ENCODE data around the gene ST6GALNAC3. TPM values are rescaled to one million over a fixed set of nuclear protein-coding genes. Genes with fewer than 3 reads are reported as not detected.
A peak's percentile ranks its signal among the peaks of the same experiment; 100 is the strongest.

The ST6GALNAC3 gene
- polyA plus RNA-seq (2011; rRNA removed) (0.05 and 0.06 TPM in 2 replicates), polyA minus RNA-seq (2011; rRNA and poly(A)+ RNA removed) (0.52 TPM in 1 of 2 replicates, not detected in the other)

GRCh38 chr1:76074321-76075187 lies at the start of gene ST6GALNAC3:
Gene ST6GALNAC3, plus strand, starts transcription at chr1:76074746.
- Histone ChIP-seq H3K4me3 (ENCODE audit: low read depth, low read length) (peak within 1 kb of the TSS; percentile 48), H3K36me3 (ENCODE audit: control insufficient read depth, insufficient read depth, low read length) (no peaks in the 10 kb centered on the region), H3K27me3 (ENCODE audit: control insufficient read depth, insufficient read depth, low read length) (no peaks in the 10 kb centered on the region)
- ChIA-PET CTCF (no interaction called here), POLR2A (no interaction called here)
- TF ChIP-seq CTCF (IDR thresholded peaks at IDR 0.05; ENCODE audit: insufficient read depth, low read depth, low read length) = no peak
- no peak for DNase-seq (ENCODE audit: low read depth)

GRCh38 chr1:76027341-76027740 lies 47.2 kb upstream of the ST6GALNAC3 start:
- DNase-seq (ENCODE audit: low read depth) = no peak
- POLR2A ChIA-PET = no interaction called here
- no peaks in the 10 kb centered on the region for H3K27me3 ChIP-seq (ENCODE audit: control insufficient read depth, insufficient read depth, low read length)
- CTCF ChIA-PET = no interaction called here
- no peaks in the 10 kb centered on the region for H3K36me3 ChIP-seq (ENCODE audit: control insufficient read depth, insufficient read depth, low read length)
- no peak for TF ChIP-seq CTCF (IDR thresholded peaks at IDR 0.05; ENCODE audit: insufficient read depth, low read depth, low read length)
- no peak overlapping the region for H3K4me3 ChIP-seq (ENCODE audit: low read depth, low read length)

GRCh38 chr1:76029331-76029730 lies 45.2 kb upstream of the ST6GALNAC3 start:
- H3K27me3 ChIP-seq (ENCODE audit: control insufficient read depth, insufficient read depth, low read length) = no peaks in the 10 kb centered on the region
- no peak for TF ChIP-seq CTCF (IDR thresholded peaks at IDR 0.05; ENCODE audit: insufficient read depth, low read depth, low read length)
- ChIA-PET CTCF (no interaction called here), POLR2A (no interaction called here)
- H3K36me3 ChIP-seq (ENCODE audit: control insufficient read depth, insufficient read depth, low read length) = no peaks in the 10 kb centered on the region
- no peak overlapping the region for H3K4me3 ChIP-seq (ENCODE audit: low read depth, low read length)
- no peak for DNase-seq (ENCODE audit: low read depth)

GRCh38 chr1:76031496-76031895 lies 43.0 kb upstream of the ST6GALNAC3 start:
- Histone ChIP-seq H3K4me3 (ENCODE audit: low read depth, low read length) (no peak overlapping the region), H3K36me3 (ENCODE audit: control insufficient read depth, insufficient read depth, low read length) (no peaks in the 10 kb centered on the region), H3K27me3 (ENCODE audit: control insufficient read depth, insufficient read depth, low read length) (no peaks in the 10 kb centered on the region)
- no peak for DNase-seq (ENCODE audit: low read depth)
- no peak for TF ChIP-seq CTCF (IDR thresholded peaks at IDR 0.05; ENCODE audit: insufficient read depth, low read depth, low read length)
- CTCF ChIA-PET = interaction anchor here (1.0 kb wide), 1 partner anchor 11 kb away, joined by 3 read pairs; no protein-coding TSS in a partner anchor
- POLR2A ChIA-PET = no interaction called here

GRCh38 chr1:76033800-76034475 lies 40.6 kb upstream of the ST6GALNAC3 start:
- no peak for DNase-seq (ENCODE audit: low read depth)
- CTCF ChIA-PET = interaction anchor here (0.6 to 1.3 kb wide), 2 partner anchors 12 to 32 kb away, joined by 3 read pairs; no protein-coding TSS in a partner anchor
- POLR2A ChIA-PET = no interaction called here
- TF ChIP-seq CTCF (IDR thresholded peaks at IDR 0.05; ENCODE audit: insufficient read depth, low read depth, low read length) = no peak
- no peaks in the 10 kb centered on the region for H3K36me3 ChIP-seq (ENCODE audit: control insufficient read depth, insufficient read depth, low read length)
- H3K4me3 ChIP-seq (ENCODE audit: low read depth, low read length) = no peak overlapping the region
- no peaks in the 10 kb centered on the region; the same call in 1 of the 2 replicates for H3K27me3 ChIP-seq (ENCODE audit: control insufficient read depth, insufficient read depth, low read length)
